AML-193 (cell line): ENCODE data around the gene CDR2.
"Not testable (repeated sequence)": the region's sequence is repeated elsewhere in the genome, so short reads cannot be mapped to it uniquely, and the experiment has no call there.

Experiments
- DNase-seq, 2 experiments: peaks; one replicate each; lab custom pipeline; 2025; lab: John Stamatoyannopoulos, UW

Gene CDR2

DNA sequence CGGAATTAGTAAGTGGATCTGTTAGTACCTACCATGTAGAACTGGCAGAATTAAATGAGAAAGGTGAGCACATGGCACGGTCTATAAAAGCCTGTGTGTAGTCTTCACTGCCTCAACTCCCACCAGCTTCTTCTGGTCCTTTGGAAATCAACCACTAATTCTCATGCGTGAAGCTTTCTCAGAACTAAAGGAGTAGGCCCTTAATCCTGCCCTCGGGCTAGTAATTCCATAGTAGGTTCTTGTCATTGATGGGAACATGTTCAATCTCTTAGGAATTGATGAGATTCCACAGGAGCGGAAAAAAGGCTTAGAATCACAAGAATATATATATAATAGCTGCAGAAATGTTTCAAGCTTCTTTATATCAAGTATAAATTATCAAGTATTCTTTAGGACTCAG is 21.7 kb downstream of the CDR2 start:
- DNase-seq: no peak

DNA sequence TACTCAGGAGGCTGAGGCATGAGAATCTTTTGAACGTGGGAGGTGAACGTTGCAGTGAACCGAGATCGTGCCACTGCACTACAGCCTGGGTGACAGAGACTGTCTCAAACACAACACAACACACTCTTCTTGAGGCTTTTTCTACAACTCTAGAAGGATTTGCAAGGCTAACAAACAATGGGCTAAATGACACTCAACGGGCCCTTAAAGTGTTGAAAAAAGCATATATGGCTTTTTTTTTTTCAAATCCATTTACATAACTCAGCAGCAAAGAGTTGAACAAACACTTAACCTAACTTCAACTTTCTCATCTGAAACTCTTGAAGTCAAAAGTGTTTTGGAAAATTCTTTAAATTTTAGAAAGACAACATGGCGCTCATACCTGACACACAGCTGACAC is 22.3 kb downstream of the CDR2 start:
- DNase-seq: no peak

DNA sequence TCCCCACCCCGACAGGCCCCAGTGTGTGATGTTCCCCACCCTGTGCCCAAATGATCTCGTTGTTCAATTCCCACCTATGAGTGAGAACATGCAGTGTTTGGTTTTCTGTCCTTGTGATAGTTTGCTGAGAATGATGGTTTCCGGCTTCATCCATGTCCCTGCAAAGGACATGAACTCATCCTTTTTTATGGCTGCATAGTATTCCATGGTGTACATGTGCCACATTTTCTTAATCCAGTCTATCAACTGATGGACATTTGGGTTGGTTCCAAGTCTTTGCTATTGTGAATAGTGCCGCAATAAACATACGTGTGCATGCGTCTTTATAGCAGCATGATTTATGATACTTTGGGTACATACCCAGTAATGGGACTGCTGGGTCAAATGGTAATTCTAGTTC is 23.4 kb downstream of the CDR2 start:
- not testable (repeated sequence) for DNase-seq

DNA sequence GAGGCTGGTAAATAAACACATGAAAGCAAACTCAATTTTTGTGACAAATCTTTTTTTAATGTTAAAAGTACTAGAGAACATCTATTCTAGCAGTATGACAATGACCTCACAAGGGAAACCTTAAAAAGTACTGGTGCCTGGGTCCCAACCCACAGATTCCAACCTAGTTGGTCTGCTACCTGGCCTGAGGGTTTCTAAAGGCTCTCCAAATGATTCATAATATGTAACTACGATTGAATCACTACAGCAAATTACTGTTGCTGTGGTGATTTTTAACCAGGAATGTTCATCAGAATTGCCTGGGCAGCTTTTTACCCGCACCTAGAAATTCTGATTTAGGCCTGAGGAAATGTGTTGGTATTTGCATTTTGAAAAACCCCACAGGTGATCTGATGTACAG is 26.1 kb downstream of the CDR2 start:
- no peak for DNase-seq

DNA sequence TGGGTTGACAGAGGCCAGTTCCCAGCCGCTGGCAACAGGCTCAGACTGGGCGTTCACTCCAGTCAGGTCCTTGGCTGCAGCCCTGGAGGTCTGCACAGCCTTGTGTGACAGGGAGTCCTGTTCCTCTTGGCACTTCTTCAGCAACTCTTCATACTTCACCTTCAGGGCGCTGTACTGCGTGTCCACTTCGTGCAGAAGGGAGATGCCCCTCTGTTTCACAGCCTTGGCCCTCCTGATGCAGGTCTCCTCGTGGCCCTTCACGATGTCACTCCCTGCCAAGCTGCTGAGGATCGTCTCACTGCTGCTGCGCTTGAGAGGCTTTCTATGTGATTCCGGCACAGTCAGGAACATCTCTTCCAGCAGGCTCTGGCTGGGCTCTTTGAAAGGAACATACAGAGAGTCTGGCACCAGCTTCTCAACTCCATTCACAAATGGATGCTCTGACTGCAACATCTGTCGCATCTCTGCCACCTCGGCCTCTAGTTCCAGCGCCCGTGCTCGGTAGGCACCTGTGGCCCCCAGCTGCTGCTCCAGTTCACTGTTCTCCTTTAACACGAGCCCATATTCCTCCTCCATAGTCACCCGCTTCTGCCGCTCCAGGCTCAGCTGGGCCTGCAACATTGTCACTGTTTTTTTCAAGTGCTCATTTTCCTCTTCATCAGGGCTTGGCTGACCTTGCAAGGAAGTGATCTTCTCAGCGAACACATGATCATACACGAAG is 27.2 kb downstream of the CDR2 start:
- DNase-seq: no peak

DNA sequence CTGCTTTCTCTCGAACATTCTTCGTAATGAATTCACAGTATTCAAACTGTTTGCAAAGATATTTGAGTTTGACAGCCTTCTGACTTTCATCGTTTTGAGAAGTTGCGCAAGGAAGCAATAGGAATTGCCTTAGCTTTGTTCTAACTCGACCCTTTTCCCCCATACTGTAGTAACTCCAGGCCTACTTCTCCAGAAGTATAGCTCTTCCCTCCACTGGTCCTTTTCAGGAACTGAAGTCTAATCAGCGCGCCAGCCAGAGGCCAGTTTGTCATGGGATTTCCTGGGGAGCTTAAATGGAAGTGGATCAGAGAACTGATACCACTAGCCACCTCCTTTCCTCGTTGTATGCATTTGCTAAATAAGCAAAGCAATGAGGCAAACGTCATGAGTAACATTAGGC is 27.9 kb downstream of the CDR2 start:
- no peak for DNase-seq

DNA sequence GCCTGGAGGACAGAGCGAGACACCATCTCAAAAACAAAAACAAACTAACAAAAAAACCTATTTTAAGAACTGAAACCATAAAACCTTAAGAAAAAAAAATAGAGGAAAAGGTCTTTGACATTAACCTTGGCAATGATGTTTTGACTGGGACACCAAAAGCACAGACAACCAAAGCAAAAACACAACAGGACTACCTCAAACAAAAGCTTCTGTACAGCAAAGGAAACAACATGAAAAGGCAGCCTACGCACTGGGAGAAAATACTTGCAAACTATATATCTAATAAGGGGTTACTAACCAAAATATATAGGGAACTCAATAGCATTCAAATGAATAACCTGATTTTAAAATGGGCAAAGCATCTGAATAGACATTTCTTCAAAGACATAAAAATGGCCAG is 32.3 kb downstream of the CDR2 start:
- no peak for DNase-seq

DNA sequence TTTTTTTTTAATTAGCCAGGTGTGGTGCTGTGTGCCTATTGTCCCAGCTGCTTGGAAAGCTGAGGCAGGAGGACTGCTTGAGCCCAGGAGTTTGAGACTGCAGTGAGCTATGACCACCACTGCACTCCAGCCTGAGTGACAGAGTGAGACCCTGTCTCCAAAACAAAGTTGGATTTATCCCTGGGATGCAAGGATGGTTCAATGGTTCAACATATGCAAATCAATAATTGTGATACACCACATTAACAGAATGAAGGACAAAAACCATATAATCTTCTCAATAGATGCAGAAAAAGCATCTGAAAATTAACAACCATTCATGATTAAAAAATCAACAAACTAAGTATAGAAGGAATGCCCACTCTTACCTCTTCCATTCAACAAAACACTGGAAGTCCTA is 33.5 kb downstream of the CDR2 start:
- DNase-seq: no peak

DNA sequence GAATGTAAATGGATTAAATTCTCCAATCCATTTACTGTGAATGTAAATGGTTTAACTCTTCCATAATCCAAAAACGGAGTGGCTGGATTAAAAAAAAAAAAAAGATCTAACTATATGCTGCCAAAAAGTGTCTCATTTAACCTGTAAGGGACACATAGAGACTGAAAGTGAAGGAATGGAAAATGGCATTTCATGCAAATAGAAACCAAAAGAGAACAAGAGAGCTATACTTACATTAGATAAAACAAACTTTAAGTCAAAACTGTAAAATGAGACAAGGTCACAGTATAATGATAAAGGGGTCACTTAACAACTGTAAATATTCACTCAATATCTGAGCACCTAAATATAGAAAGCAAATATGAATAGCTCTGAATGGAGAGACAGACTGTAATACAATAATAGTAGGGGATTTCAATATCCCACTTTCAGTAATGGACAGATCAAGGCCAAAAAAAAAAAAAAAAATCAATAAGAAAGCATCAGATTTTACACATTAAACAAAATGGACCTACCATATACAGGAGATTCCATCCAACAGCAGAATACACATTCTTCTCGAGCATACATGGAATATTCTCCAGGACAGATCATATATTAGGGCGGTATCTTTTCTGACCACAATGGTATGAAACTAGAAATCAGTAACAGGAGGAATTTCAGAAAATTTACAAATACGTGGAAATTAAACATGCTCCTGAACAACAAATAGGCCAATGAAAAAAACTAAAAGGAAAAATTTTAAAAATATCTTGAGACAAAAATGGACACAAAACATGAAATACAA is 36.4 kb downstream of the CDR2 start:
- no peak for DNase-seq

DNA sequence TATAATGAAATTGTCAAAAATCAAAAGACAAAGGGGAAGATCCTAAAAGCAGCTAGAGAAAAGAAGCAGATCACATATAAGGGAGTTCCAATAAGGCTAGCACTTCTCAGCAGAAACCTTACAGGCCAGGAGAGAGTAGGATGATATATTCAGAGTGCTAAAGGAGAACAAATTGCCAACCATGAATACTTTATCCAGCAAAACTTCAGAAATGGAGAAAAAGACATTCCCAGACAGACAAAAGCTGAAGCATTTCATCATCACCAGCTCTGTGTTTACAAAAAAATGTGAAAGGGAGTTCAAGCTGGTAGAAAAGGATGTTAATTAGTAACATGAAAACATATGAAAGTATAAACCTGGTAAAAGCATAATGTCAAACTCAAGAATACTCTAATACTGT is 37.4 kb downstream of the CDR2 start:
- no peak for DNase-seq

DNA sequence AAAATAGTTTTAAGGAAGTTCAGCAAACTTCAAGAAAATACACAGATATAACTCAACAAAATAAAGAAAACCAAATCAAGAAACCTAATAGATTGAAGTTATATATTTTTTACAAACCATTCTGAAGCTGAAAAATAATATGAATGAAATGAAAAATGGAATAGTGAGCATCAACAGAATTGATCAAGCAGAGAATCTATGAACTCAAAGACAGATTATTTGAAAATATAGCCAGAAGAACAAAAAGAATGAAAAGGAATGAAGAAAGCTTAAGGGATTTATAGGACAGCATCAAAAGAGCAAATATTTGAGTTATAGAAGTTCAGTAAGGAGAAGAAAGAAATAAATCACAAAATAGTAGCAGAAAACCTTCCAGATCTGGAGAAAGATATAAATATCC is 37.8 kb downstream of the CDR2 start:
- no peak for DNase-seq

DNA sequence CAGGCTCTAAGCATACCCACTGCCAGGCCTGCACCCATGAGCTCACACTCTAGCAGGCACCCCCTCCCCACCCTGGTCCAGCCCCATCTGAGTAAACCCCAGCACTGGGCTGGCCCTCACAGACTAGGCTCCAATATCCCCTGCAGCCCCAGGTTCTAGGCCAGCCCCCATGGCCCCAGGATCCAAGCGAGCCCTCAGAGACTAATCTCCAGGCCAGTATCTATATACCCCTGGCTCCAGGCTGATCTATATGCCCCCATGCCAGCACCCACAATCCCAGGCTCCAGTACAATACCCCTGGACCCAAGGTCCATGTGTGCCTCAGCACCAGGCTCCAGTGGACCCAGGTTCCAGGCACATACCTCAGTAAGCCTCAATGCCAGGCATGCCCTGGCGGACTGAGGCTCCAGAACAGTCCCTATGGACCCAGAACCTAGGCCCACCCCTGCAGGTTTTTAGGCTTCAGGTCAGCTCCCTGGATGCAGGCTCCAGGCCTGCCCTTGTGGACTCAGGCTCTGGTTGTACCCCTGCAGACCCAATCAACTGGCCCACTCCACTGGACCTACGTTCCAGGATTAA is 38.7 kb downstream of the CDR2 start:
- DNase-seq: no peak

DNA sequence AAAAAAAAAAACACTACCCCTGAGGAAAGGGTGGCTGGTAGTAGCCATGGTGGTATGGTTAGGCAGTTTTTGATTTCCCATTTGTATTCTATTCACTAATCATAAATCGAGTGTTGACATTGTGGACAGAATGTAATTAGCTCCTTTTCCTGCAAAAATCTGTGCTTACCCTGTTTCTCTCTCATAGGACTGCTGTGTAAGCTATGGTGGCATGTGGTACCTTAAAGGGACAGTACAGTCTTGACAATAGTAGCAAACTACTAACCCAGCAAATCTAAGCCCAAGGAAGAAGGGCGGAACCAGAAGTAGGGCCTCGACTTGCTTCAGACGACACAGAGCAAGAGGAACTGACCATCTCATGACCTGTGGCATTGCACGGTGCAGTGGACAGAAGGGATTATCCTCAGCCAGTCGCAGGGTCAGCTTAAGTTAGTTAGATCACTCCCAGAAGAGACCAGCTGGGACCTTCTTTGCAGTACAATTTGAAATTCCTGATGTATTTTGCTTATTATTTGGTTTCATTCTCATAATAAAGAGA is 40.9 kb downstream of the CDR2 start:
- DNase-seq: no peak

DNA sequence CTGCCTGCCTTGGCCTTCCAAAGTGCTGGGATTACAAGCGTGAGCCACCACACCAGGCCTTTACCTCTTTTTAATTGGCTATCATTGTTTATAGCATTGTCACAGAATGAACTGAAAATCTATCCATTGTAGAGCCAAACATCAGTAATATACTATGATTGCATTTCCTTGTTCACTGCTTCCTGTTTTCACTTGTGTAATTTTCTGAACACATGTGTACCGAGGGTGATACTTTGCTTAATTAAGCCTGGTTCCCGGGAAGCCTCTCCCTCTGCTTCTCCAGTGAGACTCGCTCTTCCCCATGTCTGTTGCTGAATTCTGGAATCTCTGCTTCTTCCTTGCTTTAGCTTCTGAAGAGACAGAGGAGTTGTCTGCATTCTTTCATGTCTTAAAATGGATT is 44.1 kb downstream of the CDR2 start:
- no peak for DNase-seq

DNA sequence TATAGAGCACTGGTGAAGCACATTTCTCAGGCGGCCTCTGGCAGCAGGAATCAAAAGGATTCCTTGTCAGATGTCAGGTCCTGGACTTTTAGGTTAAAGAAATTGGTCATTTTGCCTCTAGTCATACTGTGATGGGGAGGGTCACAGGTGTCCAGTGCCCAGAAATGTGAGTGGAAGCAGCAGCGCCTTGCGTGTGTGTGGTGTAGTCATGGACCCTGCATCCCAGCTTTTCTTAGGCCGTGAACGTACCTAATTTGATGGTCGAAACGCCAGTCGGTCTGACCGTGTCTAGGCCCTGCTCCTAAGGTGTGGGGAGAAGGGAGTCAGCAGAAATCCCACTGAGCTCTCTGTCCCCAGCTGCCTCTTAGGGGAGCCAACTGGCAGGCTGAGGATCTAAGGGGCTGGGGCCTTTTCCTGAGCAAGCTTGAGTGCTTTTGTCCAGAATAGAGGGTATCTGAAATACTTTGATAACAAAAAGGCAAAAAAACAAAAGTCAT is 45.2 kb downstream of the CDR2 start:
- no peak for DNase-seq

DNA sequence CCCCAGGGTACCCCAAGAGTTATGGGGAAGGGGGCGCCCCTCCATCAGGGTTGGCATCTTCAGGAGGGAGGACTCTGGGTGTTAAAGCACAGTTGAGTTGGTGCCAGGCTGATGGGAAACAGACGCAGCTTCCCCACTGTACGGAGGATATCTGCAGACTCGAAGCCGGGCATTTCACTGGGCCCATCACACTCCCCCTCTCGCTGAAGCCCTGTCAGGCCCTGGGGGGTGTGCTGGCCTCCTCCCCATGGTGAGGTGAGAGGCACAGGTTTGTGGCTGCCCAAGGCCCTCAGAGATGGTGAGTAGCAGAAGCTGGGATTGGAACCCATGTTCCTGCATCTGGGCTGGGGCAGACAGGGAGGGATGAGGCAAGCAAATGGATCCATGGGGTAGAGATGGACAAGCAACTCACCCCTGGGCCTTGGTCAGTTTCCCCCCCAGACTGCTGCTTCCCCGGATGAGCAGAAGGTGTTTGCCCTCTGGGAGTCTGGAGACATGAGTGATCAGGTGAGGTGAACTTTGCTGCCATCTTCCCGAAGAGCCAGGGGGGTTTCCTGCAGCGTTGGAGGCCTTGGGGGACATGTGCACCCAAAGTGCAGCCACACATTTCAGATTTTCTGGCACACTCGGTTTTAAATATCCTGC is 46.2 kb downstream of the CDR2 start:
- no peak for DNase-seq

DNA sequence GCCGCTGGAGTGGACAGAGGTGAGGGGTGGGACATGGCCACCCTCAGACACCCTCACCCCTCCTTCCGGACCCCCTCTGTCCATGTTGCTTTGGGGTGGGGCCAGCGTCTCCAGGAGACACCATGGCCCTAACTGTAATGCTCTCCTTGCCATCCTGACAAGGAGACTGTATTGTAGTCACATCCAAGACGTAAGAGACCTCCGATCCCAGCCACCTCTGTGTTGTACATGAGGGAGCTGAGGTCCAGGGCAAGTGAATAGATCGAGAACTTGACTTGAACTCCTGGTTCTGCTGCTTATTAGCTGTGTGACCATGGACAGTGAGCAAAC is 47.0 kb downstream of the CDR2 start:
- no peak for DNase-seq

DNA sequence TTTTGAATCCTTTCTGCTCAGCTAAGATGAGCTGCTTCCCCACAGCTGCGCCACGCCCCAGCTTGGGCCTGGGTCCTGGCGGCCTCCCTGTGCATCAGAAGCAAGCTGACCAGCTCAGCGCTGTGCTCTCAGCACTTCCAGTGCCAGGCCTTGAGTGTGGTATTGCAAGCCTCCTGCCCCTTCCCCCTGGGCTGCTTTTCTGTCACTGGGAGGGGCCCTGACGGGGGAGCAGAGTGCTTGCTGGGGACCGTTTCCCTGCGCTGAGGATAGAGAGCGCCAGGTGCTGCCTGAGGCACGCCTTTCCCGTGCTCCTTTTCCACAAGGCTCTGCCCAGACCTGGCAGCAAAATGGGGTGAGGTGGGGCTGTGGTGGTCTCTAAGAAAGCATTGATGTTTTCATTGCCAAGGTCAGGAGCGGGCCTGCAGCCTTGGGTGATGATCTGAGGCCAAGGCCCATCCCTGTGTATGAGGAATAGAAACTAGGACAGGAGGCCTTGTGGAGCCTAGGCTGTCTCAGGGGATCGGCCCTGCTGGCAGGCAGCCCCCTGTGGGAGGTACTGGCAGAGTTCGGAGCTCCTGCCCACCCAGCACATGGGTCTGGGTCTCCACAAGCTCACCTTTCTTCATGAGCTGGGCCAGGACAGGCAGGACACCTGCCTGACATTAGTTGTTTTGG is 47.5 kb downstream of the CDR2 start:
- DNase-seq: no peak

DNA sequence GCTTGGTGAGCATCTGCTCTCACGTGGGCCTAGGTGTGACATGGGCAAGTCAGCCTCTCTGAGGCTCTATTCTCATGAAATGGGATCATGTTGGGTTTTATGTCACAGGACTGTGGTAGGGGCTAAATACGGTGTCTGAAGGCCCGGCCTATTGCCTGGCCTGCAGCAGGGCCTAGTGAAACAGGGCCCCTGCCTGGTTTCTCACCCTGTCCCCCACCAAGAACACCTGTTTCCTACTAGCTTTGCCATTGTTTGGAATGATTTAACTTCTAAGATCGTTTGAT is 48.1 kb downstream of the CDR2 start:
- no peak for DNase-seq

DNA sequence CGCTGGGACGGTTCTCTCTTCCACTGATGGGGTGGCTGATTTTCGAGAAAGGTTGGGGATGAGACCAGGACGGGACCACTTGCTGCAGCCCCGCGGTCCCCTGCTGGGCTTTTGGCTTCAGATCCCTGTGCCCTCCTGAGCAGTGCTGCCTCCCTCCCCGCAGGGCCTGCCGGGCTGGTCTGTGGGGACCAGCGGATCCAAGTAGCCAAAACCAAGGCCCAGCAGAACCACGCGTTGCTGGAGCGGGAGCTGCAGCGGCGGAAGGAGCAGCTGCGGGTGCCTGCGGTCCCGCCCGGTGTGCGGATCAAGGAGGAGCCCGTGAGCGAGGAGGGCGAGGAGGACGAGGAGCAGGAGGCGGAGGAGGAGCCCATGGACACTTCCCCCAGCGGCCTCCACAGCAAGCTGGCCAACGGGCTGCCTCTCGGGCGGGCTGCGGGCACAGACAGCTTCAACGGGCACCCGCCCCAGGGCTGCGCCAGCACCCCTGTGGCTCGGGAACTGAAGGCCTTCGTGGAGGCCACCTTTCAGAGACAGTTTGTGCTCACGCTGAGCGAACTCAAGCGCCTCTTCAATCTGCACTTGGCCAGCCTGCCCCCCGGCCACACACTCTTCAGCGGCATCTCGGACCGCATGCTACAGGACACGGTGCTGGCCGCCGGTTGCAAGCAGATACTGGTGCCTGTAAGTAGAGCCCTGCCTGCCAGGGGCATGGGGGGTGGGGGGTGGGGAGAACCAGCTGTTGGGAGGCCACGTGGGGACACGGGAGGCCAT is 48.6 kb downstream of the CDR2 start:
- no peak for DNase-seq

DNA sequence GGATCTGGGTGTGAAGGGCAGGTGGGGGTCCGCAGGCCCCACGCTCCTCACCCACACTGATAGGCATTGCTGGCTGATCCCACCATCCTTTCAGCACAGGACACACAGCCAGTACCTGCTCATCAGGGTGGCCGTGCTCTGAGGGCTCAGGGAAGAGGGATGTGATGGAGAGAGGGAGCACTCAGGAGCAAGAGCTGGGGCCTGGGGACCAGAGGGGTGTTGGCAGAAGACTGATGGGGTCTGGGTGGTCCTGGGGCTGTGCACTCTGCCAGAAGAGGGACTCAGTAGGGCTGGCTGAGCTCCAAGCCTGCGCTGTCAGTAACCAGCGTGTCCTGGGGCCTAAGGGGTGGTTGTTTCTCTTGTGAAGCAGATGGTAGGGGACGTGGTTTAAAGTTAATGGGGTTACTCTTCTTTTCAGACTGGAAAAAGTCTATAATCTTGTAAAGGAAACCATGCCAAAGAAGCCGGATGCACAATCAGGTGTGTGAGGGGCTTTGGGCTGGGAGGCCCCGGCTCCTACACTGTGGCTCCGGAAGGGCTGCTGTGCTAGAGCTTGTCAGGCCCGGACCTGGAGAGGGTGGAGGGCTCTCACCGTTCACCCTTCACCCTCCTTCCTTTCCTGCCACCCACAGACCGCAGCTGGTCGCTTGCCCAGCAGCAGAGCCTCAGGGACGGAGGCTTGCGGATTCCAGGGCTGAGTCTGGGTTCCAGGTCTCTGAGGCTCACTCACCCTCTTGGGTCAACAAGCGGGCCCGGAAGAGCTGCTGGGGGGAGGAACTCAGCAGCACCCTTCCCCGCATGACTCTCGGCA is 49.4 kb downstream of the CDR2 start:
- DNase-seq: no peak
